Activated CD4-positive, CD25-positive, alpha-beta regulatory T cell (primary cell): ENCODE data around the gene MAGI1.

Source experiments
- DNase-seq, 4 experiments: peaks; one replicate each; lab custom pipeline; 2025; lab: John Stamatoyannopoulos, UW

The MAGI1 gene

GRCh38 chr3:65352951-65353350 is 685.8 kb downstream of the MAGI1 start:
- no peak for DNase-seq

GRCh38 chr3:65351753-65352152 is 687.0 kb downstream of the MAGI1 start:
- DNase-seq: no peak

GRCh38 chr3:65350801-65351476 is 687.8 kb downstream of the MAGI1 start:
- DNase-seq: no peak

GRCh38 chr3:65348398-65348995 is 690.2 kb downstream of the MAGI1 start:
- DNase-seq: no peak

GRCh38 chr3:65347166-65347565 is 691.6 kb downstream of the MAGI1 start:
- no peak for DNase-seq

DNA sequence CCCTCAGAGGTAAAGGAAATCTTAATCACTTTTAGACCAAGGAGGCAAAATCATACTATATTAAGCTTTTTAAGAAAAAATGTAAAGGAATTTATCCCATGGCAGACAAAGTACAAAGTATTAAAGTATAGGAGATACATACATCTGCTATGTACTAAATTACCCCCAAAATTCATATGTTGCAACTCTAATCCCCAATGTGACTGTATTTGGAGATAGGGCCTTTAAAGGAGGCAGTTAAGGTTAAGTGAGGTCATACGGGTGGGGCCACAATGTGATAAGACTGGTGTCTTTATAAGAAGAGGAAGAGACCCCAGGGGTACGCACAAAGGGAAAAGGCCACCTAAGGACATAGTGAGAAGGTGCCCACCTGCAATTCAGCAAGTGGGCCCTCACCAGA is 693.9 kb downstream of the MAGI1 start:
- no peak for DNase-seq

DNA sequence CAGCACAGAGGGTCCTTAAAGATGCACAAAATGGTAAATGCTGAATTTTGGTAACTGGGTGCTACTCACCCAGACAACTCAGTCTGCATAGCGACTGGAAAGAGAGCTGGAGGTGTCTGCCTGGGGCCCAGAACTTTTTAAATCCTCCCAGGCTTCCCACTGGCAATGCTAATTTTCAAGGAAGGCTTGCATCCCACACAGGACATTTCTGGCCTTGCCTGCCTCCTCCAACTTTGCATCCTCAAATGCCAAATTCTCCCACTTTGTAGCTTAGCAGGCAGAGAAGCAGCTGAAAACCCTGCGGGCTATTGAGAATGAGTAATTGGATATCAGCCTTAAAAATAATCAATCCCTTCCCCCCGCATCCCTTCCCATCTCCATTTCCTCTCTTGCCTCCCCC is 694.3 kb downstream of the MAGI1 start:
- no peak for DNase-seq

DNA sequence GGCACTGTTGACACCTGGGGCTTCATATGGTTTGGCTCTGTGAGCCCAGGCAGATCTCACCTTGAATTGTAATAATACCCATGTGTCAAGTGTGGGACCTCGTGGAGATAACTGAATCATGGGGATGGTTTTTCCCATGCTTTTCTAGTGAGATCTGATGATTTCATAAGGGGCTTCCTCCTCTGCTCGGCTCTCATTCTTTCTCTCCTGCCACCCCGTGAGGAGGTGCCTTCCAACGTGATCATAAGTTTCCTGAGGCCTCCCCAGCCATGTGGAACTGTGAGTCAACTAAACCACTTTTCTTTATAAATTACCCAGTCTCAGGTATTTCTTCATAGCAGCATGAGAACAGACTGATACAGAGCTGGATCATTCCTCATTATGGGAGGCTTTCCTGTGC is 695.0 kb downstream of the MAGI1 start:
- DNase-seq: no peak

DNA sequence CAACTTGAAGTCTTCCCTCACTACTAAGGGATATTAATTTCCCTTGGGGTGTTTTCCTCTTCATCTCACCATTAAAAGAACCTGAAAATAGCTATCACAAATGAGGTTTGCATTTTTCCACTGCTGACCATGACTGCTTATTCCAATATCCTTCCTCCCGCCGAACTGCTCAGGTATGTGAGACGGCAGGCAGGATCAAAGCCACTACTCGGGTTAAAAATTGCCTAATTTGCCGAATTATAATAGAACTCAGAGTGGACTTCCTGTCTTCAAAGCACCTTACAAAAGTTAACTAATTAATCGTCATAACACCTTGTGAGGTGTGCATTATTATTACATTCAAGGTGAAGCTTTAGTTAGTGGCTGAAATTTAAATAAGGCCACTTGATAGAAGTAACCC is 695.7 kb downstream of the MAGI1 start:
- DNase-seq: no peak

GRCh38 chr3:65342084-65342683 is 696.5 kb downstream of the MAGI1 start:
- peak in 1 of 4 experiments; percentile 0 for DNase-seq

GRCh38 chr3:65339192-65339740 is 699.5 kb downstream of the MAGI1 start:
- no peak for DNase-seq

DNA sequence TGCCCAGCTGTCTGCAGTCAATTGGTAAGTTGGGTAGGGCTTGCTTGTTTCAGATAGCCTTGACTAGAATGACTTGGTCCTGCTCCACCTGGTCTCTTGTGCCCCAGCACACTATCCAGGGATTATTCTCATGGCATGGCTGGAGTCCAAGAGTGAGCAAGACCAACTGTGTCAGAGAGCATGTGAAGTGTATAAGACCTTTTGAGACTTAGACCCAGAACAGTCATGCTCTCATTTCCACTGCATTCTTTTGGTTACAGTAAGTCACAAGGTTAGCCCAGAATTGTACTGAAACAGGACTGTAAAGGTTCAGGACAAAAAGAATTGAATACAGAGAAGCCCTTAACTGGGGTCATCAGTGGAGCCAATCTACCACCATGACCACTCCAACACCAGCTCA is 700.1 kb downstream of the MAGI1 start:
- DNase-seq: no peak

DNA sequence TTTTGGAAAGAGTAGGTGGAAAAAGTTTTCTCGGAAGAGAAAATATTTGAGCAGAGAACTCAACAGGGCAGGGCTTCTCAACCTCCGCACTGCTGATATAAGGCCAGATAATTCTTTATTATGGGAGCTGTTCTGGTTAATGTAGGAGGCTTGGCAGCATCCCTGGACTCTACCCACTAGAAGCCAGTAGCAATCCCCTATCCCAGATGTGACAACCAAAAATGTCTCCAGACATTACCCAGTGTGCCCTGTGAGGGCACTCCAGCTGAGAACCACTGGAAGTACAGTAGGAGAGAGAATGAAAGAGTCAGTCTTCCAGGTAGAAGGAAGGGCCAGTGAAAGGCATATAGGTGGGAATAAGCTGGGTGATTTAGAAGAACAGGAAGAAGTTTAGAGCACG is 703.1 kb downstream of the MAGI1 start:
- no peak for DNase-seq

DNA sequence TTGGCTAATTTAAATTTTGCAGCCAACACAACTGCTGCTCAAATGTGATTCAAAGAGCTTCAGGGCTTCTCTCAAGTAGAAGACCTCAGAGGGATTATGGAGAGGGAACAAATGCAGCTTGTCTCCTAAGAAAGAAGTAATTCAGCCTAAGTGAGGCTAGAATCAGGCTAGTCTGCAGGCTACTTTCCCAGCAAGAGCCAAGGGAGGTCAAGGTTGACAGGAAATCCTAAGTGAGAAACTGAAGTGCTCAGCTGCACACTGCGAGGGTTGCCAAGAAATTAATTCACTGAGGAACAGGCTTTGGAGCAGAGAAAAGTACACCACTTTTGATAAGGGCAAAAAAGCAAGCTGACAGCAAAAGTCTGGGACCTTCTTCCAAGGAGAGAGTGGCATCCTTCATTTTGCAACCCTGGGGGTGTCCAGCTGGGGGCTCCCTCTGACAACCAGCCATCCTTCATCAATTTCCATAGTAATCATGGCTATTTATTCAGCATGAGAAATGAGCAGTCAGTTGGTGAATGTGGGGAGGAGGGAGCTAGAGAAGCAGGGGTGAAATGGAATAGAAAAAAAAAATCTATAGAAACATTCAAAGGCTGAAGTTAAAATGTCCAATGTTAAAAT is 704.6 kb downstream of the MAGI1 start:
- DNase-seq: no peak

DNA sequence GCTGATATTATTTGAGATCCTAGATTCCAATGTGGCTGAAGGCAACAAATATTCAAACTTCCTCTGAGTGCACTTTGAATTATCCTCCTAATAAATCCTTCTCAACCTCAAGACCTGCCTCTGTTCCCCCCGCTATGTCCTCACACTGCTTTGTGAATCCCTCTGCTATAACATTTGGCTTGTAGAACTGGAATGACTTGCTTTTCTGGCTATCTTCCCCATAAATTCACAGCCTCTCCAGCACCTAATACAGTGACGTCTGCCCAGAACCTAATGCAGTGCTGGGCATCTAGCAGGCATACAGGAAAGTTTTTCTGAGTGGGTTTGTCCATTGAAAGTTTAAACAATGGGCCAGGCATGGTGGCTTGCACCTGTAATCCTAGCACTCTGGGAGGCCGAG is 707.0 kb downstream of the MAGI1 start:
- DNase-seq: no peak

DNA sequence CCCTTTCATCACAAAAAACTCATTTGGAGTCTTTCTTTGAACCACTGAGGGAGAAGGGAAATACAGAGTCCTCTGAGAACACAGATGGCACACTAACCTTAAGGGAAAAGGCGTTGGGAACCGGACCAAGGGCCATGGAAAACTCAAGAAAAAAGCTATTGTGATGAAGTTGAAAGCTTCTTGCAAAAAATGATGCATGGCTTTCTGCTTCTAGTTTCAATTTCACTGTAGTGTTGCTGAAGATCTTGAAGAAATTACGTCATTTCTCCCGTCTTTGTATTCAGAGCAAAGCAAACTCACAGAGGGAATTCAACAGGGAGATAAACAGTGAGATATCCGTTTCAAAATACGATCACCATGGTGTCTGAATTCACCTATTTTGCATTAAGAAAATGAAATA is 708.6 kb downstream of the MAGI1 start:
- no peak for DNase-seq

DNA sequence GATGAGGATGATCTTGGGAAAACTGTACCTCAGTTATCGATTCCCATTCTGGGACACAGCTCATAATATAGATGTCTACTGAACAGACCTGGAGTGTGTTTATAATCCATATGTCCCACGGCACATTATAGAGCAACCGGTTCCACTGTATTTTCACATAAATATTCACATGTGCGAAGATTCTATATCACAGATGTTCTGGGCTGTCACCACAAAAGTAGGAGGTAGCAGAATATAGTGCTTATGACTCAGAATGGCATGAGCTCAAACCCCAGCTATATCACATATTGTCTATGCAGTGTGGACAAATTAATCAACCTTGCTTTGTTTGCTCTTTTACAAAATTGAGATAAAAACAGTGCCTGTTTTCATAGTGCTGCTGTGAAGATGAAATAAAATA is 710.6 kb downstream of the MAGI1 start:
- no peak for DNase-seq

DNA sequence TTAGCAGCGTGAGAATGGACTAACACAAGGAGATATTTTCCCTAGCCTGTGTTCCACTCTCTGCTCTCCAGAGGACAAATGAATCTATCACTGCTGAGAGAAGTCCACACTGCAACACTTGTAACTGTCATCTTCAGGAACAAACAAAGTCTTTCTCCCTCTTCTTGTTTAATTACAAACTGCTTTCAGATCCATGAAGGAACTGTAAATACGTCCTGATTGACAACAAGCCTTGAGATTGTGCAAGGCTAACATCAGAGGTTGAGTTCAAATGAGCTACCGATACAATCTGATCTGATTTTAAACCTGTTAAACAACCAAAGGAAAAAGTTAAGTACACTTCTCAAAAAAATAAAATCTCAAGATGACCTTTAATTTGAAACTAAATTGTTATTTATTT is 712.1 kb downstream of the MAGI1 start:
- DNase-seq: no peak

GRCh38 chr3:65322910-65323309 is 715.8 kb downstream of the MAGI1 start:
- no peak for DNase-seq

GRCh38 chr3:65318231-65318630 is 720.5 kb downstream of the MAGI1 start:
- no peak for DNase-seq

- no peak for DNase-seq
Observed at GRCh38 chr3:65314916-65315315, 723.8 kb downstream of the MAGI1 start.

DNA sequence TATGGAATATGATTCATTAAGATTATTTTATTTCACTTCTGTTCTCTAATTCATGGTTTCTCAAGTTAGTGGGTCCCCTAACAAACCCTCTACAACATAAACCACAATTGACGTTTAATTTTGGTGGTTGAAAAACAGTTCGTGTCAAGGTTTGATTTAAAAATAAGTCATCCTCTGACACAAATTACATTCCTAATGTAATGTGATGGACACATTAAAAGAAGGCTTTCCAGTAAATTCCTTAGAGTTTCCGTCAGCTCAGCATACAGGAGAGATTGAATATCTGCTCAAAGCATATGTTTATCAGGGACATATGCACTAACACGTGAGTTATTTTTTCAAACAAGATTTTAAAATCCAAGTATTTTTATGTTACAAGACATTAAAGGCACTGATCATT is 724.4 kb downstream of the MAGI1 start:
- DNase-seq: no peak

- no peak for DNase-seq
Observed at GRCh38 chr3:65313666-65314065, 725.1 kb downstream of the MAGI1 start.
